Stomach (tissue), 9 donors: Measurements from ENCODE around the gene TTC27. TPM values are rescaled to one million over a fixed set of nuclear protein-coding genes. Genes with fewer than 3 reads are reported as not detected.

Source experiments
- DNase-seq, 2 donors: peaks; one replicate each; pipeline versions ENCODE4 v3.0.0 to v3.0.0-alpha.2; 2013 to 2019
- H3K27ac ChIP-seq, 5 donors: fragments of 200-600 bp in 4 of 5; sonication (generic) in 4 of 5; one replicate each; pipeline ENCODE4 v1.5.1; 2013 to 2019; ENCODE audit warnings: mild to moderate bottlenecking in 1 of 5, moderate library complexity in 1 of 5
- H3K27me3 ChIP-seq, 3 donors: fragments of 200-600 bp; sonication (generic); one replicate each; pipeline ENCODE4 v1.5.1; 2017 to 2019; ENCODE audit warnings: mixed run types in 1 of 3
- H3K36me3 ChIP-seq, 4 donors: fragments of 200-600 bp; sonication (generic); 1 replicate in 3 of 4; 2 replicates in 1 of 4; pipeline ENCODE4 v1.5.1; 2016 to 2019
- H3K4me1 ChIP-seq, 4 donors: fragments of 200-600 bp; sonication (generic); one replicate each; pipeline ENCODE4 v1.5.1; 2016 to 2019
- H3K4me3 ChIP-seq, 4 donors: fragments of 200-600 bp; sonication (generic) in 3 of 4; one replicate each; pipeline ENCODE4 v1.5.1; 2016 to 2019; ENCODE audit warnings: mild to moderate bottlenecking in 1 of 4
- H3K9me3 ChIP-seq, 4 donors: fragments of 200-600 bp; sonication (generic); one replicate each; pipeline ENCODE4 v1.5.1; 2016 to 2019
- EP300 ChIP-seq: sonication (generic); formaldehyde crosslinking; IDR thresholded peaks from one replicate; pipeline ENCODE4 v1.6.1; 2017; ENCODE audit warnings: antibody characterized with exemption
- POLR2A ChIP-seq, 4 donors: fragments of 450-650 bp; IDR thresholded peaks; one replicate each; pipeline ENCODE4 v1.6.1; 2016; ENCODE audit warnings: antibody characterized with exemption in 4 of 4, control low read depth in 2 of 4, mild to moderate bottlenecking in 1 of 4, moderate library complexity in 1 of 4
- POLR2AphosphoS5 ChIP-seq, 3 donors: sonication (generic); formaldehyde crosslinking; IDR thresholded peaks; one replicate each; pipeline ENCODE4 v1.6.1; 2016; ENCODE audit warnings: antibody characterized with exemption in 3 of 3
- WGBS, 5 donors: extraction: QIAGEN DNeasy Blood & Tissue Kit in 3 of 5; methylation state at CpG; one replicate each; pipeline versions ENCODE4 v1.1.5 to v1.1.7; 2013 to 2018; 5-methylcytosine and 5-hydroxymethylcytosine counted together
- intact Hi-C: fragments of 100-400 bp; cut with DNase I; formaldehyde crosslinking; loops from one replicate; pipeline ENCODE4 v1.15.1; 2023; ENCODE audit warnings: low total_unique reads
- polyA plus RNA-seq, 3 donors: library from polyadenylated mRNA; stranded (reverse); fragments of 200-250 nt; gene quantifications; one replicate each; pipeline ENCODE4 v1.2.3, GENCODE V29; 2013
- total RNA-seq, 5 donors: library from RNA; depleted of rRNA; stranded (reverse); fragments of >200 nt; gene quantifications; one replicate each; pipeline versions ENCODE4 v1.1.0 to v1.2.3, GENCODE V29; 2014 to 2016
- TF ChIP-seq, protein P1 (sequence below), 7 experiments: fragments of 450-650 bp in 4 of 7; fragments of 200-600 bp in 3 of 7; sonication (generic) in 3 of 7; IDR thresholded peaks; one replicate each; pipeline ENCODE4 v1.5.1; 2016 to 2019; ENCODE audit warnings: antibody characterized with exemption in 7 of 7, control low read depth in 2 of 7, mild to moderate bottlenecking in 1 of 7
- donor health status: healthy with polysubstance abuse.
- donor health status: Bipolar disorder and iron deficiency.
- donor health status: healthy.

Gene TTC27
- total and polyA plus RNA-seq, 8 donors, result 3.8 to 22.2 (median 5.9) TPM

GRCh38 chr2:32792416-32792815 lies 164.6 kb downstream of the TTC27 start:
- no peak for TF ChIP-seq EP300
- no peak for TF ChIP-seq POLR2A (IDR thresholded peaks at IDR 0.05)
- TF ChIP-seq POLR2AphosphoS5 (IDR thresholded peaks at IDR 0.05), result no peak
- TF ChIP-seq, protein P1, sequence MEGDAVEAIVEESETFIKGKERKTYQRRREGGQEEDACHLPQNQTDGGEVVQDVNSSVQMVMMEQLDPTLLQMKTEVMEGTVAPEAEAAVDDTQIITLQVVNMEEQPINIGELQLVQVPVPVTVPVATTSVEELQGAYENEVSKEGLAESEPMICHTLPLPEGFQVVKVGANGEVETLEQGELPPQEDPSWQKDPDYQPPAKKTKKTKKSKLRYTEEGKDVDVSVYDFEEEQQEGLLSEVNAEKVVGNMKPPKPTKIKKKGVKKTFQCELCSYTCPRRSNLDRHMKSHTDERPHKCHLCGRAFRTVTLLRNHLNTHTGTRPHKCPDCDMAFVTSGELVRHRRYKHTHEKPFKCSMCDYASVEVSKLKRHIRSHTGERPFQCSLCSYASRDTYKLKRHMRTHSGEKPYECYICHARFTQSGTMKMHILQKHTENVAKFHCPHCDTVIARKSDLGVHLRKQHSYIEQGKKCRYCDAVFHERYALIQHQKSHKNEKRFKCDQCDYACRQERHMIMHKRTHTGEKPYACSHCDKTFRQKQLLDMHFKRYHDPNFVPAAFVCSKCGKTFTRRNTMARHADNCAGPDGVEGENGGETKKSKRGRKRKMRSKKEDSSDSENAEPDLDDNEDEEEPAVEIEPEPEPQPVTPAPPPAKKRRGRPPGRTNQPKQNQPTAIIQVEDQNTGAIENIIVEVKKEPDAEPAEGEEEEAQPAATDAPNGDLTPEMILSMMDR (IDR thresholded peaks at IDR 0.05), result no peak
- 77 to 93% (median 86%) methylated on average over 1 of the region's 1 CpG for WGBS, 5 donors
- DNase-seq, result peak in 1 of 2 donors; percentile 19

DNA sequence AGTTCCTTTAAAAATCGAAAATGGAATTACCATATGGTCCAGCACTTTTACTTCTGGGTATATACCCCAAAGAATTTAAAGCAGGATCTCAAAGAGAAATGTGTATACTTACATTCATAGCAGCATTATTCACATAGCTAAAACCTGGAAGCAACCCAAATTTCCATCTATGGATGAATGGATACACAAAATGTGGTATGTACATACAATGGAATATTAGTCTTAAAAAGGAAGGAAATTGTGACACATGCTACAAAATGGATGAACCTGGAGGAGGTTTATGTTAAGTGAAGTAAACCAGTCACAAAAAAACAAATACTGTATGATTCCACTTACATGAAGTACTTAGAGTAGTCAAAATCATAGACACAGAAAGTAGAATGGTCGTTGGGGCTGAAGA lies 171.0 kb downstream of the TTC27 start:
- intact Hi-C loops, result no loop called here
- Histone ChIP-seq H3K9me3 (no peaks in the 10 kb centered on the region), H3K27ac (no peak overlapping the region), H3K4me1 (no peaks in the 10 kb centered on the region), H3K36me3 (no peaks in the 10 kb centered on the region), H3K27me3 (no peaks in the 10 kb centered on the region), H3K4me3 (no peak overlapping the region)
- TF ChIP-seq POLR2A (IDR thresholded peaks at IDR 0.05) (no peak), EP300 (no peak), POLR2AphosphoS5 (IDR thresholded peaks at IDR 0.05) (no peak)
- TF ChIP-seq, protein P1 (IDR thresholded peaks at IDR 0.05), result no peak
- peak in 1 of 2 donors; percentile 12 for DNase-seq
- WGBS, 5 donors, result 83 to 96% (median 86%) methylated on average over 2 of the region's 2 CpGs

More at GRCh38 chr2:32792416-32792815, 164.6 kb downstream of the TTC27 start:
- no peaks in the 10 kb centered on the region for H3K9me3 ChIP-seq
- no peaks in the 10 kb centered on the region for H3K27me3 ChIP-seq
- intact Hi-C loops, result no loop called here
- no peaks in the 10 kb centered on the region for H3K36me3 ChIP-seq
- H3K4me1 ChIP-seq, result peaks cover 0 to 8% (median 3%) of the 10 kb centered on the region in 4 donors
- no peak overlapping the region for H3K27ac ChIP-seq
- no peak overlapping the region for H3K4me3 ChIP-seq

DNA sequence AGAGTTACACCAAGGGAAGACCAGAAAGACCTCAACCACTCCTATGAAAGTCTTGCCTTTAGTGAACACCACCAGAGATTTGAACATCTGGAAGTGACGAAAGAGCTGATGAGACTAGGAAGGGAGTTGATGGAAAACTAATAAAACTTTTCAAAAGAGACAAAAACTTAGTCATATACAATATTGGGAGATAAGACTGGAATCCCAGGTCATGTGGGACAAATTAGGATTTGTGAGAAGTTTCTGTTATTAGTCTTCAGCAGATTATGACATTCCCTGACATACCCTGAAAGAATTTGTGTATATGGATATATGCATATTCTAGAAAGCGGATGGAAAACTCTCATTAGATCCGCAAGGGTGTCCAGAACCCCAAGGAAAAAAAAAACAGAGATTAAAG lies 173.9 kb downstream of the TTC27 start:
- WGBS, 5 donors, result 97 to 99% (median 99%) methylated on average over 3 of the region's 3 CpGs
- TF ChIP-seq, protein P1 (IDR thresholded peaks at IDR 0.05), result no peak
- no peak overlapping the region for H3K27ac ChIP-seq
- intact Hi-C loops, result no loop called here
- H3K27me3 ChIP-seq, result no peaks in the 10 kb centered on the region
- H3K4me3 ChIP-seq, result no peak overlapping the region
- no peaks in the 10 kb centered on the region for H3K9me3 ChIP-seq
- no peaks in the 10 kb centered on the region for H3K36me3 ChIP-seq
- DNase-seq, result no peak
- H3K4me1 ChIP-seq, result no peaks in the 10 kb centered on the region

GRCh38 chr2:32802877-32803276 lies 175.0 kb downstream of the TTC27 start:
- intact Hi-C loops, result no loop called here

More at GRCh38 chr2:32802877-32803276, 175.0 kb downstream of the TTC27 start:
- H3K4me1 ChIP-seq, result no peaks in the 10 kb centered on the region
- no peaks in the 10 kb centered on the region for H3K36me3 ChIP-seq
- no peaks in the 10 kb centered on the region for H3K27me3 ChIP-seq
- no peak overlapping the region for H3K4me3 ChIP-seq
- no peak overlapping the region for H3K27ac ChIP-seq
- no peak for DNase-seq
- TF ChIP-seq POLR2AphosphoS5 (IDR thresholded peaks at IDR 0.05) (no peak), EP300 (no peak), POLR2A (IDR thresholded peaks at IDR 0.05) (no peak)
- TF ChIP-seq, protein P1 (IDR thresholded peaks at IDR 0.05), result no peak
- no peaks in the 10 kb centered on the region for H3K9me3 ChIP-seq
- WGBS, 5 donors, result 89 to 94% (median 92%) methylated on average over 4 of the region's 4 CpGs
